ENCODE results near the gene MTREX. TPM values are rescaled to one million over a fixed set of nuclear protein-coding genes. Genes with fewer than 3 reads are reported as not detected.

Gene MTREX
- total RNA-seq, 1 donor from 2014 or later = 35.7 TPM

DNA sequence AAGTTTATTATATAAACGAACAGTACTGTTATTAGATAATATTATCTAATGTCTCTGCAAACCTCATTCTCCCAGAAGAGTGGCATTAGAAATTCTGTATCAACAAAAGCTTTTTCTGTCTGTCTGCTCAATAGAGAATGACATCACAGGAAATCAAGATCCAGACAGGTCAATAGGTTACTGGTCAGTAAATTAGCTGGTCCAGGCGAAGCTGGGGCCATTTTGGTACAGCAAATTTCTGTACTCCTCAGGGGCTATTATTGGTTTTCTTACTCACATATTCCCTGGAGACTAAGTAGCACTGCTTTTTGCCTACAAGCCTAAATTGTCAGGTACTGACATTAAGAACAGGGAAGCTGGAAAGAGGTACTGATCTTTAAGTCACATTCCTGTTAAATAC is 146.5 kb downstream of the MTREX start:
- TF ChIP-seq, protein P1, sequence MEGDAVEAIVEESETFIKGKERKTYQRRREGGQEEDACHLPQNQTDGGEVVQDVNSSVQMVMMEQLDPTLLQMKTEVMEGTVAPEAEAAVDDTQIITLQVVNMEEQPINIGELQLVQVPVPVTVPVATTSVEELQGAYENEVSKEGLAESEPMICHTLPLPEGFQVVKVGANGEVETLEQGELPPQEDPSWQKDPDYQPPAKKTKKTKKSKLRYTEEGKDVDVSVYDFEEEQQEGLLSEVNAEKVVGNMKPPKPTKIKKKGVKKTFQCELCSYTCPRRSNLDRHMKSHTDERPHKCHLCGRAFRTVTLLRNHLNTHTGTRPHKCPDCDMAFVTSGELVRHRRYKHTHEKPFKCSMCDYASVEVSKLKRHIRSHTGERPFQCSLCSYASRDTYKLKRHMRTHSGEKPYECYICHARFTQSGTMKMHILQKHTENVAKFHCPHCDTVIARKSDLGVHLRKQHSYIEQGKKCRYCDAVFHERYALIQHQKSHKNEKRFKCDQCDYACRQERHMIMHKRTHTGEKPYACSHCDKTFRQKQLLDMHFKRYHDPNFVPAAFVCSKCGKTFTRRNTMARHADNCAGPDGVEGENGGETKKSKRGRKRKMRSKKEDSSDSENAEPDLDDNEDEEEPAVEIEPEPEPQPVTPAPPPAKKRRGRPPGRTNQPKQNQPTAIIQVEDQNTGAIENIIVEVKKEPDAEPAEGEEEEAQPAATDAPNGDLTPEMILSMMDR (IDR thresholded peaks at IDR 0.05; ENCODE audit: insufficient read depth, low read length, poor library complexity, severe bottlenecking) = no peak
- Histone ChIP-seq H3K36me3 (ENCODE audit: control insufficient read depth, insufficient read depth, low read length) (no peaks in the 10 kb centered on the region), H3K27me3 (ENCODE audit: control insufficient read depth, insufficient read depth, low read length) (no peaks in the 10 kb centered on the region), H3K4me3 (ENCODE audit: low read depth, low read length) (no peak overlapping the region)
- no peak for DNase-seq (ENCODE audit: low read depth)

DNA sequence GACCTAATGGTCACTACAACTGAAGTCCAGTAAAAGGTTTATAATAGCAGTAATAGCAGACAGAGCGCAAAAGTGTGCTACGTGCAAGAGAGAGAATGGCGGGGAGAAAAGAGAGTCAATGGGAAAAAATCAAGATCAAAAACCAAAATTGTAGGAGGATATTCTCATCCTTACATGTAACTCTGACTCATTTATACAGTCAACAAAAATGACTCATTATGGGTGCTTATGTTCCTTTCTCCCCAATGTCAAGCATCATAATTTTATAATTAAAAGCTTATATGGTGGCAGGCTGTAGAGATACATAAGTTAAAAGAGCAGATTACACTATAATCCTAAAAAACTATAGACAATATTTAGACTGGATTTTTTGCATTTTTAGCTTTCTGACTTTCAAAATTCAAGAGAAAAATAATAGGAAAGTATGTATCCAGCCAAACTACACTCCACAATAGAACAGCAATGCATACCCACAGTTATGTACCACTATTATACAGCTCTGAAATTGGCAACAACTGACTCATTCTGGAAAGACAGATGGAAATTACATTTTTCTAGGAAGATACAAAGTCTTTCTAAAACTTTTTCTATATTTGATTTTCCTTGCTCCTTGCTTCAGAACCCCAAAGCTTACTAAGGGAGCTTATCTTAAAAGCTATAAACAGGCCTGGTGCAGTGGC is 148.6 kb downstream of the MTREX start:
- Histone ChIP-seq H3K36me3 (ENCODE audit: control insufficient read depth, insufficient read depth, low read length) (no peaks in the 10 kb centered on the region), H3K4me3 (ENCODE audit: low read depth, low read length) (no peak overlapping the region), H3K27me3 (ENCODE audit: control insufficient read depth, insufficient read depth, low read length) (no peaks in the 10 kb centered on the region)
- no peak for DNase-seq (ENCODE audit: low read depth)
- TF ChIP-seq, protein P1 (IDR thresholded peaks at IDR 0.05; ENCODE audit: insufficient read depth, low read length, poor library complexity, severe bottlenecking) = no peak

GRCh38 chr5:55459572-55459971 is 151.8 kb downstream of the MTREX start:
- no peak for DNase-seq (ENCODE audit: low read depth)
- Histone ChIP-seq H3K4me3 (ENCODE audit: low read depth, low read length) (no peak overlapping the region), H3K27me3 (ENCODE audit: control insufficient read depth, insufficient read depth, low read length) (no peaks in the 10 kb centered on the region), H3K36me3 (ENCODE audit: control insufficient read depth, insufficient read depth, low read length) (no peaks in the 10 kb centered on the region)
- TF ChIP-seq, protein P1 (IDR thresholded peaks at IDR 0.05; ENCODE audit: insufficient read depth, low read length, poor library complexity, severe bottlenecking) = no peak

DNA sequence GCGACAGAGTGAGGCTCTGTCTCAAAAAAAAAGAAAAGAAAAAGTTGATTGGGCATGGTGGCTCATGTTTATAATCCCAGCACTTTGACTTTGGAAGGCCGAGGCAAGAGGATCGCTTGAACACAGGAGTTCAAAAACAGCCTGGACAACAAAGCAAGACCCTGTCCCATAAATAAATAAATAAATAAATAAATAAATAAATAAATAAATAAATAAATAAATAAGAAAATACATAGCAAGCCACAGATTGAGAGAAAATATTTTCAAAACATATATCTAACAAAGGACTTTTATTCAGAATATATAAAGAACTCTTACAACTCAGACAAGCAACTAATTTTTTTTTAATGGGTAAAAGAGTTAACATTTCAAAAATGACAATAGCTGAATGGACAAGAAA is 155.8 kb downstream of the MTREX start:
- Histone ChIP-seq H3K4me3 (ENCODE audit: low read depth, low read length) (no peak overlapping the region), H3K27me3 (ENCODE audit: control insufficient read depth, insufficient read depth, low read length) (no peaks in the 10 kb centered on the region), H3K36me3 (ENCODE audit: control insufficient read depth, insufficient read depth, low read length) (no peaks in the 10 kb centered on the region)
- DNase-seq (ENCODE audit: low read depth) = no peak
- TF ChIP-seq, protein P1 (IDR thresholded peaks at IDR 0.05; ENCODE audit: insufficient read depth, low read length, poor library complexity, severe bottlenecking) = no peak

DNA sequence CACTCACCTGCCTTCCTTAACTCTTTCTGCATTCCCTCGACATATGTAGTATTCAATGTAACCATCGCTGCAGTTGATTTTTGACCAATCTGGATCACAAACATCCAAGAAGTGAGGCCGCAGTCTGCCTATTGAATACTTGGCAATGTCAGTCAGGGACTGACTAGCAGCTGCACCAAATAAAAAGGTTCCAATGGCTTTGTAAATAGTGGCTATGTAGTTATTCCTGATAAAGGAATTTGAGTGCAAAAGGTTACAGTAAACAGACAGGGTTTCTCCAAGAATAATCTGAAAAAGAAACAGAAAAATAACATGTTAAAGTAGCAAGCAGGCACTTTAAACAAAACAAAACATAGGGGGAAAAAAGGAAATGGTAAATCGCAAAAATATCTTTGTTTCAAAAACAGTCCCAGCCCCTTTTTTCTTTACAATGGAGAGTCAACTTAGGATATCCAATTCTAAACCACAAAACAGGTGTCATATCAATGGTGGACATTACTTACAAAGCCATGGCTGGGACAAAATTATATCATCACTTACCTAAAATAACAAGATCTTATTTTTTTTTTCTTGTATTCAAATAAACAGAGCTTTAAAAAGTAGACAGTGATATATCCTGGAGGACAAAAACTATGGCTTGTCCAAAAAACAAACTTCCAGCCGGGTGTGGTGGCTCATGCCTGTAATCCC is 160.2 kb downstream of the MTREX start:
- Histone ChIP-seq H3K27me3 (ENCODE audit: control insufficient read depth, insufficient read depth, low read length) (no peaks in the 10 kb centered on the region), H3K4me3 (ENCODE audit: low read depth, low read length) (no peak overlapping the region), H3K36me3 (ENCODE audit: control insufficient read depth, insufficient read depth, low read length) (no peaks in the 10 kb centered on the region)
- TF ChIP-seq, protein P1 (IDR thresholded peaks at IDR 0.05; ENCODE audit: insufficient read depth, low read length, poor library complexity, severe bottlenecking) = no peak
- DNase-seq (ENCODE audit: low read depth) = no peak
